DND-41 (cell line): Measurements from ENCODE around the gene DUSP5.

Source experiments
- EZH2 ChIP-seq: IDR thresholded peaks from 3 replicates; pipeline ENCODE4 v1.6.1; 2012; ENCODE audit warnings: borderline replicate concordance, low read depth, mild to moderate bottlenecking, moderate library complexity, low read length, inconsistent platforms; ENCODE audit not compliant: severe bottlenecking
- TF ChIP-seq, protein P1 (sequence below): IDR thresholded peaks from 2 replicates; pipeline ENCODE4 v1.5.1; 2012; ENCODE audit warnings: borderline replicate concordance, low read length, moderate library complexity, mild to moderate bottlenecking; ENCODE audit not compliant: poor library complexity, severe bottlenecking; ENCODE audit errors: extremely low read depth

DNA sequence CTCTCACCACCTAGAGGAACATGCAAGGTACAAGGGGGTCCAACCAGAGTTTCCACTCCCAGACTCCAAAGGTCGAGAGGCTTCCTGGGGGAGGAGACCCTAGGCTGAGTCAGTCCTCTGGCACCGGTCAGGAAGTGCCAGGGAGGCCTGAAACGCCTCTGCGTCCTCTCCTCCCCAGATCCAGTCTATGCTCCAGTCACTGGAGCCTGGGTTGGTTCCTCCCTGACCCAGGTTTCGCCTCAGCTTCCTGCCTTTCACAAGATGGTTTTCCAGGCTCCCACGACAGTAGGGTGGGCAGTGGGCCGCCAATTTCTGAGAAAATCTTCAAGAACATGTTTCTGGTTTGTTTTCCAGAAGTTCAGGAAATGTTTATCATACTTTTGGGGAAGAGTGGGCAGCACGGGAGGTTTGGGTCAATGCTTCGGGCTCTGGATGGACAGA lies 30.0 kb downstream of the DUSP5 start:
- TF ChIP-seq, protein P1, sequence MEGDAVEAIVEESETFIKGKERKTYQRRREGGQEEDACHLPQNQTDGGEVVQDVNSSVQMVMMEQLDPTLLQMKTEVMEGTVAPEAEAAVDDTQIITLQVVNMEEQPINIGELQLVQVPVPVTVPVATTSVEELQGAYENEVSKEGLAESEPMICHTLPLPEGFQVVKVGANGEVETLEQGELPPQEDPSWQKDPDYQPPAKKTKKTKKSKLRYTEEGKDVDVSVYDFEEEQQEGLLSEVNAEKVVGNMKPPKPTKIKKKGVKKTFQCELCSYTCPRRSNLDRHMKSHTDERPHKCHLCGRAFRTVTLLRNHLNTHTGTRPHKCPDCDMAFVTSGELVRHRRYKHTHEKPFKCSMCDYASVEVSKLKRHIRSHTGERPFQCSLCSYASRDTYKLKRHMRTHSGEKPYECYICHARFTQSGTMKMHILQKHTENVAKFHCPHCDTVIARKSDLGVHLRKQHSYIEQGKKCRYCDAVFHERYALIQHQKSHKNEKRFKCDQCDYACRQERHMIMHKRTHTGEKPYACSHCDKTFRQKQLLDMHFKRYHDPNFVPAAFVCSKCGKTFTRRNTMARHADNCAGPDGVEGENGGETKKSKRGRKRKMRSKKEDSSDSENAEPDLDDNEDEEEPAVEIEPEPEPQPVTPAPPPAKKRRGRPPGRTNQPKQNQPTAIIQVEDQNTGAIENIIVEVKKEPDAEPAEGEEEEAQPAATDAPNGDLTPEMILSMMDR, result no peak
- TF ChIP-seq EZH2, result no peak
